Type B pancreatic cell (in vitro differentiated cells): ENCODE results near the gene NCAPD3. TPM values are rescaled to one million over a fixed set of nuclear protein-coding genes. Genes with fewer than 3 reads are reported as not detected.

Experiments used
- DNase-seq: peaks from one replicate; pipeline ENCODE4 v3.0.0; 2021; ENCODE audit warnings: mixed read lengths; ENCODE audit not compliant: unreplicated experiment; ENCODE audit errors: extremely low spot score
- H3K27ac Mint-ChIP-seq: 2 replicates; pipeline ENCODE4 v1.8.0; 2021; ENCODE audit warnings: mild to moderate bottlenecking, mixed read lengths
- H3K27me3 Mint-ChIP-seq: 2 replicates; pipeline ENCODE4 v1.8.0; 2021; ENCODE audit warnings: mixed read lengths
- H3K36me3 Mint-ChIP-seq: 2 replicates; pipeline ENCODE4 v1.8.0; 2021; ENCODE audit warnings: mixed read lengths
- H3K4me1 Mint-ChIP-seq: one replicate; pipeline ENCODE4 v1.8.0; 2021; ENCODE audit warnings: mixed read lengths; ENCODE audit not compliant: unreplicated experiment
- H3K4me3 Mint-ChIP-seq: 2 replicates; pipeline ENCODE4 v1.8.0; 2021; ENCODE audit warnings: mild to moderate bottlenecking, mixed read lengths
- H3K9me3 Mint-ChIP-seq: 2 replicates; pipeline ENCODE4 v1.8.0; 2021; ENCODE audit warnings: mixed read lengths
- total RNA-seq: library from RNA; stranded (reverse); gene quantifications from 2 replicates; pipeline ENCODE4 v1.2.1, GENCODE V29; 2021; ENCODE audit warnings: low replicate concordance
- TF ChIP-seq, protein P1 (sequence below): fragments of 200-600 bp; sonication (generic); conservative IDR thresholded peaks from 2 replicates; pipeline ENCODE4 v1.5.0; 2021; ENCODE audit warnings: antibody characterized with exemption, mild to moderate bottlenecking

NCAPD3 gene
- total RNA-seq, 1 donor from 2014 or later, result 33.9 TPM

DNA sequence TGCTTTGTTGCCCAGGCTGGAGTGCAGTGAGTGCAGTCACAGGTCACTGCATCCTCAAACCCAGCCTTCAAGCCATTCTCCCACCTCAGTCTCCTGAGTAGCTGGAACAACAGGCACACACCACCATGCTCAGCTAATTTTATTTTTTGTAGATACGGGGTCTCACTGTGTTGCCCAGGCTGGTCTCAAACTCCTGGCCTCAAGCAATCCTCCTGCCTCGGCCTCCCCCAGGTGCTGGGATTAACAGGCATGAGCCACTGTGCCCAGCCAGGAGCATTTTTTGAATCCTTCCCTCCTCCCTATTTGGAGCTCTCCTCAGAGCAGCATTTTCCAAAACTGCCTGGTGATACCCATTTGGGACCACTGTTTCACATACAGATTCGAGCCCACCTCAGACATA, 77.2 kb downstream of the NCAPD3 start:
- H3K27me3 Mint-ChIP-seq, result peaks cover 5% of the 10 kb centered on the region
- no peak overlapping the region for H3K27ac Mint-ChIP-seq
- DNase-seq, result no peak
- H3K4me3 Mint-ChIP-seq, result no peak overlapping the region
- peaks cover 36% of the 10 kb centered on the region for H3K36me3 Mint-ChIP-seq
- TF ChIP-seq, protein P1, sequence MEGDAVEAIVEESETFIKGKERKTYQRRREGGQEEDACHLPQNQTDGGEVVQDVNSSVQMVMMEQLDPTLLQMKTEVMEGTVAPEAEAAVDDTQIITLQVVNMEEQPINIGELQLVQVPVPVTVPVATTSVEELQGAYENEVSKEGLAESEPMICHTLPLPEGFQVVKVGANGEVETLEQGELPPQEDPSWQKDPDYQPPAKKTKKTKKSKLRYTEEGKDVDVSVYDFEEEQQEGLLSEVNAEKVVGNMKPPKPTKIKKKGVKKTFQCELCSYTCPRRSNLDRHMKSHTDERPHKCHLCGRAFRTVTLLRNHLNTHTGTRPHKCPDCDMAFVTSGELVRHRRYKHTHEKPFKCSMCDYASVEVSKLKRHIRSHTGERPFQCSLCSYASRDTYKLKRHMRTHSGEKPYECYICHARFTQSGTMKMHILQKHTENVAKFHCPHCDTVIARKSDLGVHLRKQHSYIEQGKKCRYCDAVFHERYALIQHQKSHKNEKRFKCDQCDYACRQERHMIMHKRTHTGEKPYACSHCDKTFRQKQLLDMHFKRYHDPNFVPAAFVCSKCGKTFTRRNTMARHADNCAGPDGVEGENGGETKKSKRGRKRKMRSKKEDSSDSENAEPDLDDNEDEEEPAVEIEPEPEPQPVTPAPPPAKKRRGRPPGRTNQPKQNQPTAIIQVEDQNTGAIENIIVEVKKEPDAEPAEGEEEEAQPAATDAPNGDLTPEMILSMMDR, result no peak
- H3K4me1 Mint-ChIP-seq, result no peaks in the 10 kb centered on the region
- H3K9me3 Mint-ChIP-seq, result no peaks in the 10 kb centered on the region

DNA sequence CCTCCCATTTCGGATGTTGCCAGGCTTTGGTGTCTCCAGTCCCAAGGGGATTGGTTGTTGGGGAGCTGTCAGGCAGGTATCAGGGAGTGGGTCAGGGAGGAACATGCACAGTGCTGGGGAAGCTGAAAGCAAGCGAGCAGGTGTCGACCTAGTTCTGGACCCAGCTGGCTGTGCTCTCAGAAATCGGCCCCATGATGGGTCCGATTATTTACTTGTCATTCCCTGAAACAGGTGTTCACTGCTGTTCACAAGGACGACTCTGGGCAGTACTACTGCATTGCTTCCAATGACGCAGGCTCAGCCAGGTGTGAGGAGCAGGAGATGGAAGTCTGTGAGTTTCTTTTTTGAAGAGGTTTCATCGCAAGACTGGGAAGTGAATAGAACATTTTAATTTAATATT, 78.1 kb downstream of the NCAPD3 start:
- no peak overlapping the region for H3K4me3 Mint-ChIP-seq

DNA sequence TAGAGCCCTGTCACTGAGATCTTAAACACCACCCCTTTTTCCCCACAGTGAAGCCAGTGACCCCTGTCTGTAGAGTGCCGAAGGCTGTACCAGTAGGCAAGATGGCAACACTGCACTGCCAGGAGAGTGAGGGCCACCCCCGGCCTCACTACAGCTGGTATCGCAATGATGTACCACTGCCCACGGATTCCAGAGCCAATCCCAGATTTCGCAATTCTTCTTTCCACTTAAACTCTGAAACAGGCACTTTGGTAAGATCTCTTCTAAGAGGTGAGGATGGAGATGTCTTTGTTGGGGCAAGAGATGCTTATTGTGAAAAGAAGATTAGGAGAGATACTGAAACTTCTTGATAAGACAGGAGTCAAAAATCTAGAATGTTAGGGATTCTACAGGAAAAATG, 79.0 kb downstream of the NCAPD3 start:
- H3K36me3 Mint-ChIP-seq, result peaks cover 31% of the 10 kb centered on the region
- no peak overlapping the region for H3K27ac Mint-ChIP-seq
- TF ChIP-seq, protein P1, result no peak

More for the DNA sequence above, 78.1 kb downstream of the NCAPD3 start:
- TF ChIP-seq, protein P1, result no peak
- H3K36me3 Mint-ChIP-seq, result peaks cover 31% of the 10 kb centered on the region
- H3K4me1 Mint-ChIP-seq, result no peaks in the 10 kb centered on the region
- peaks cover 5% of the 10 kb centered on the region for H3K27me3 Mint-ChIP-seq
- no peak for DNase-seq
- H3K27ac Mint-ChIP-seq, result no peak overlapping the region
- no peaks in the 10 kb centered on the region for H3K9me3 Mint-ChIP-seq

DNA sequence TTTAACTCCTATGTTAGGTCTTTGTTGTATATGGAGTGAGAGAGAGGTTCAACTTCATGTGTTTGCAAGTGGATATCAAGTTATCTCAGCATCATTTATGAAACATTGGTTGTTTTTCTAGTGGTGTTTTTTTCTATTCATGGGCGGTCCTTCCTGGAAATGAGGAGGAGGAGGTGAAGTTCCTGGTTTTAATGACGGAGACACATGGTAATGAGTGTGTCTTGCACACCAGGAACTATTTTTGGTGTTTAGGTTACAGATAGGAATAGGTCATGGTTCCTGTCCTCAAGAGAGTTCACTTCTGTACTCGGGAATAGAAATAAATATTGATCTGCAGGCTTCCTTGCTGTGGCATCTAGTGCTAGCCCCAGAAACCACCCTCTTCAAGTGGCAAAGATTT, 80.0 kb downstream of the NCAPD3 start:
- DNase-seq, result no peak
- no peak overlapping the region for H3K27ac Mint-ChIP-seq
- TF ChIP-seq, protein P1, result no peak
- H3K4me1 Mint-ChIP-seq, result peaks cover 8% of the 10 kb centered on the region
- H3K9me3 Mint-ChIP-seq, result no peaks in the 10 kb centered on the region
- H3K27me3 Mint-ChIP-seq, result peaks cover 5% of the 10 kb centered on the region
- no peak overlapping the region for H3K4me3 Mint-ChIP-seq
- peaks cover 31% of the 10 kb centered on the region for H3K36me3 Mint-ChIP-seq

More for the DNA sequence above, 79.0 kb downstream of the NCAPD3 start:
- no peak overlapping the region for H3K4me3 Mint-ChIP-seq
- no peaks in the 10 kb centered on the region for H3K9me3 Mint-ChIP-seq
- H3K4me1 Mint-ChIP-seq, result peaks cover under 1% of the 10 kb centered on the region
- DNase-seq, result no peak
- peaks cover 5% of the 10 kb centered on the region for H3K27me3 Mint-ChIP-seq

DNA sequence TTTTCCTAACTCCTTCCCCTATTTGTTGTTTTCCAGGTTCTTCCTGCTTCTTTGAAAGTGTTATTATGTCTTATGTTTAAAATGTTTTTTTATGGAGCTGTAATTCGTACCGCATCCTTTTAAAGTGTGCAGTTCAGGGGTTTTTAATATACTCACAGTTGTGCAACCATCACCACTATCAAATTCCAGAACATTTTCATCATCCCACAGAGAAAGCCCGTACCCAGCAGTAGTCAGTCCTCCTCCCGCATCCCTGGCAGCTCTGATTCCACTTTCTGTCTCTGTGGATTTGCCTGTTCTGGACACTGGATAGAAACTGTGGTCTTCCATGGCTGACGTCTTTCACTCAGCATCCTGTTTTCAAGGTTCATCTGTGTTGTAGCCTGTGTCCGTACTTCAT, 81.2 kb downstream of the NCAPD3 start:
- Mint-ChIP-seq H3K4me1 (peaks cover 8% of the 10 kb centered on the region), H3K27me3 (peaks cover 5% of the 10 kb centered on the region), H3K9me3 (no peaks in the 10 kb centered on the region), H3K4me3 (no peak overlapping the region), H3K27ac (no peak overlapping the region), H3K36me3 (peaks cover 27% of the 10 kb centered on the region)
- TF ChIP-seq, protein P1, result no peak
- no peak for DNase-seq

DNA sequence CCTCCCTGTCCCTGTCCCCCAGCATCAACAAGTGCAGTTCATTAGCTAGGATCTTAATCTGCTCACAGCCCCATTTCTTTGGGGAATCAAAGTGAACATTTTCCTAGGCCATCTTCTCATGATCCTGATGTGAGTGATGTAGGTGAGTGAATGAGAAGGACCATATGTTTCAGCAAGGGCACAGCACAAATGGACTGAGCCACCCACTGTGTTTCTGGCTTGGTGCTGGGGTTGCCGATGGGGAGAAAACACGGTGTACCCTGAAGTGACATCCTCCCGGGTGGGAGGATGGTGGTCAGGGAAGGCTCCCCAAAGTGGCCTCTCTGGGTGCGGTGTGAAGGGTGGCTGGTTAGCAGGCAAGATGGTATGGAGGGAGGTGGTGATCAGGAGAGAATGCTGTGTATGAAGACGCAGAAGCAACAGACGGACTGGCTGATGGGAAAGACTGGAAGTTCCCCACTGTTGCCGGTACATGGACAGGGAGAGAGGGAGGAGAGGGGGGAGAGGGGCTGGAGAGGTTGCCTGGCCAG, 82.7 kb downstream of the NCAPD3 start:
- peaks cover 8% of the 10 kb centered on the region for H3K4me1 Mint-ChIP-seq
- H3K9me3 Mint-ChIP-seq, result no peaks in the 10 kb centered on the region
- no peak overlapping the region for H3K27ac Mint-ChIP-seq
- peaks cover 5% of the 10 kb centered on the region for H3K27me3 Mint-ChIP-seq
- H3K4me3 Mint-ChIP-seq, result no peak overlapping the region
- H3K36me3 Mint-ChIP-seq, result peaks cover 27% of the 10 kb centered on the region
- DNase-seq, result no peak
- TF ChIP-seq, protein P1, result no peak
